CD4-positive, alpha-beta T cell treated with Interleukin-17A for 1 hour (primary cell): ENCODE results near the gene PAX7.

Experiments
- DNase-seq: peaks from one replicate; pipeline ENCODE4 v3.0.0-alpha.2; 2020

PAX7 gene

DNA sequence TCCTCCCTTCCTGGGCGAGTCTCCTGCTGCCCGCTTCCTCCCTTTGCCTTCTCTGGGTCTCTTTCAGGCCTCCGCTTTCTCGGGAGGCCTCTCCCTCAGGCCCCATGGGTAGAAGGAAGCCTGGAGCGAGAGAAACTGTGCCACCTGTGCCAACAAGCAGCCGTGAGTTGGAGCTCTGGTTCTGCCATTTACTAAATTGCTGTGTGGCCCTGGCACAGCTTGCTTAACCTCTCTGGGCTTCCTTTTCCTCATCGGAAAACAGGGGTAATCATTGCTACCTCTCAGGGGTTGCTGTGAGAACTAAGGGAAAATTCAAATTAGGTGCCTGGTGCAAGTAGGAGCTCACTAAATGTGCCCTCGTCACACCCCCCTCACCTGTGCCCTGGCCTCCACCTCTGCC lies 80.4 kb downstream of the PAX7 start:
- no peak for DNase-seq

DNA sequence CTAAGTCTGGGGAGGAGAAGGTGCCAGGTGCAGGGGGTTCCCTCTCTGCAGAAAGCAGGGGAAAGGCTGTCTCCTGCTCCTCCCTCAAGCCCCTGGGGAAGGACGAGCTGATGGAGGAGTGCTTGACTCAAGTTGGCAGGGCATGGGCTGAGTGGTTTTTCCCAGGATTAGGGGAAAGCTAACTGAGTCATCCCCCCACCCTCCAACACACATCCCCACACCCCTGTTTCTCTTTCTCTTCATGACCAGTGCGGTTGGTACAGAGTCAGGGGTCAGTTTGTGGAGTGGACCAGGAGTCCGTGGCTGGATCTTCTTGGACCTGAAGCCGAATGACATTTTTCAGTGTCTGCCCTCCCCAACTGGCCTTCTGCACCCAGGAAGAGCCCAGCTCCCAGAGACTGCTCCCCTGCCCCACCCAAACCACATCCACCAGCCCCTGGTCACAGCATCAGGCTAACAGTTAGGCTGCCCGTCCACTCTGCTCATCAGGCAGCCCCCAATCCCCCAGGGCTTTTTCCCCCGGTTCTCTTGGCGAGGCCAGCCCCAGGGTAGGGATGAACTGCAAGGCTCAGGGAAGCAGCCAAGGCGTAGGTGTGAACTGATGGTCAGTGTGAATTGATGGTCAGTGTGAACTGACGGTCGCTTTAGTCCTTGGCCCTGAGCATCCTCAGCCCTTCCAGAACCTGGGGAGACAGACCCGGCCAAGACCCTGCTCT lies 81.0 kb downstream of the PAX7 start:
- no peak for DNase-seq

DNA sequence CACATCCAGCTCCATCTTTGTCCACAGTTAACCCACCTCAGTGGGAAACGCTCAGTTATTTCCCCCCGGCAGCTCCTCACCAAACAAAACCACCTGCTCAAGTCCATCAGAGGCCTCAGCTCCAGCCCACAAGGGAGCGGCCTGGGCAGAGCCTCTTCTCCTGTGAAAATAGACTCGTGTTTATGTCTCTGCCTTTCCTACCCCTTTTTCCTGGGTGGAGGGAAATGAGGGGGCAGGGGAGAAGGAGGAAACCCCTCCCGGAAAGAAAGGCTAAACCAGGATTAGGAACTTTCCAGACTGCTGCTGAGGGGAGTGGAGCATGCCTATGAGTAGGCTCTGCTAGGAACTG lies 81.6 kb downstream of the PAX7 start:
- DNase-seq, result no peak

DNA sequence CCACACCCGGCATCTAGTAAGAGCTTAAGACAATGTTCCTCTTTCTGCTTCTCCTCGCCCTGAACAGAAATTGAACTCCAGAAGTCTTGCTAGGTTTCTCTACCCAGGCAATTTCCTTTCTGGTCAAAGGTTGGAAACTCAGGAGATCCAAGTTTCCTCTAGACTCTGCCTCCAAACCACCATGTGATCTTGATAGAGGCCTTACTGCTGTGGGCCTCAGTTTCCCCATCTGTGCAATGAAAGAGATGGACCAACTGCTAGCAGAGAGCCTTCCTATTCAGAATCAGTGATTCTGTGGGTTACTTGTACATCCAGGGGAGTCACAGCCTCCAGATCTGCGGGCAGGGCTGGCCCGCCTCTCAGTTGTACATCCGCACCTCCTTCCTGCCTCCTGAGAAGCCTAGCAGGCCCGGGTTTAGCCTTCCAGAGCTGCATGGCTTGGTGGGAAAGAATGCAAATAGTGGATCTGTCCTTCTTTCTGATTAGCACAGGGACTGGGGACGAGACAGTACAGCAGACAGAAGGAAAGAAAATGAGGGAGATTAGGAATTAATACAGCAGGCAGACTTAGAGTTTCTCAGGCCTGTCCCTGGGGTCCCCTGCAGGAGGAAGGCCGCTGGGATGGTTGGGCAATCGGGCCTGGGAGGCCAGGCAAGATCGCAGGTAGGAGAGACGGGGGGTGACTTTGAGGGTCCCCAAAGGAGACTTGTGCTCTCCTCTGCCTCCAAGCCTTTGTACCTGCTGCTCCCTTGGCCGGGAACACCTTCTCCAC lies 83.9 kb downstream of the PAX7 start:
- DNase-seq, result no peak

DNA sequence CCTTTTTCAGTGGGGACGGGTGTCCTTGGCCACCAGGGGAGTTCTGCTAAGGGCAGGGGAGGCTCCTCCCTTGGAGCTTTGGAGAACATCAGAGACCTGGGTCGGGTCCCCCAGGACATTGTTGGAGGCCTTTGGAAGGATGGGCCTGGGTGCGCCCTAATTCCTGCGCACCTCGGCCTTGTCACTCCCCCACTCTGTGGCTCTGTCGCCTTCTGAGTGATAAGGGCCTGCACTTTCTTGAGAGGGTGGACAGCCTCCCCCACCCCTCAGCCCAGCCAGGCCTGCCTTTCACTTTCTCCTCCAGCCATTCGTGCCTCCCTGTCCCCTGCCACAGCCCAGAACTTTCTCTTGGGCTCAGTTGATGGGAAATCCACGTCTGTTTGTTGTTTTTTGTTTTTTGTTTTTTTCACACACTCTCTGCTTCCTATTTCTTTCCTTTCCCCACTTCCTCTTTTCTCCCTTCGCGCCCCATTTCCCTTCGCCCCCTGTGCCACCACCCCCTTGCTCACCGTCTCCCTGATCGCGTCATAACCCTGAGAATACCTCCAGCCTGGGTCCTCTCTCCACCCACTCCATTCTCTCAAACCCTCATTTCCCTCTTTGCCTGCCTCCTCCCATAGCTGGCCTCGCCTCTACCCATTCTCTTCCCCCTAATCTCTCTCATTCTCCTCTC lies 85.6 kb downstream of the PAX7 start:
- no peak for DNase-seq

DNA sequence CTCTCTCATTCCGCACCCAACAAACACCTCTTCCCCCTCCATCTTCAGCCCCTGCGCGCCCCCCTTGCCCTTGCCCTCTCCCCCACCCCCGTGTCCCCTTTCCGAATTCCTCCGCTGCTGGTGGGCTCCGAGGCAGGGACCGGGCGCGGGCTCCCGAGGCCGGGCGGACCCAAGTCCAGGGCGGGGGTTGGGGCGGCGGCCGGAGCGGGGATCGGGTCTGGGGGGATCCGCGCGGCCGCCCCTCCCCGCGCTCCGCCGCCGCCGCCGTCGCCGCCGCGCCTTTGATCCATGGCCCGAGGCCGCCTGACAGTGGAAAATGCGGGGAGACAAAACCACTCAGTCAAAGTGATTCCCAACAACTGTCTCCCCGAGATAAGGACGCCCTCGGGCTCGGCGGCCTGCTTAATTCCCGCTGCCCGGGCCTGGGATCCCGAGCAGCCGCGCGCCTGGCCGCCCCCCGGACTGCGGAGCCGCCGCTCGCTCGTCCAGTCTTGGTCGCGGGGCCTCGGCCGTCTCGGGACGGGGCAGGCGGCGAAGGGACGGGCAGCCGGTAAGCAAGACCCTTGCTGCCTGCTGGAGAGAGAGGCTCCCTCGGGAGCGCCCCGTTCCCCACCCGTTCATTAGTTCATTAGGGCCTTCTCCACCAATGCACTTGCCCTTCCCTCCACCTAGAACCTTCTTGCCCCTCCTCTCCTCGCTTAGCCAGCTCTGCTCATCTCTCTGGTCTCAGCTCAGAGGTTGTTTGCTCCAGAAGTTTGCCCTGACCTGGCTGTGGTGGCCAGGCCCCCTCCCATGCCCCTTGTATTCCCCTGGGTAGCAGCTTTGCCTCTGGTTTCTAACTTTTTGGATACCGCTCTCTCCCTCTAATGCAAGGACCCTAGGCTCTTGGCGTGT lies 86.4 kb downstream of the PAX7 start:
- no peak for DNase-seq

DNA sequence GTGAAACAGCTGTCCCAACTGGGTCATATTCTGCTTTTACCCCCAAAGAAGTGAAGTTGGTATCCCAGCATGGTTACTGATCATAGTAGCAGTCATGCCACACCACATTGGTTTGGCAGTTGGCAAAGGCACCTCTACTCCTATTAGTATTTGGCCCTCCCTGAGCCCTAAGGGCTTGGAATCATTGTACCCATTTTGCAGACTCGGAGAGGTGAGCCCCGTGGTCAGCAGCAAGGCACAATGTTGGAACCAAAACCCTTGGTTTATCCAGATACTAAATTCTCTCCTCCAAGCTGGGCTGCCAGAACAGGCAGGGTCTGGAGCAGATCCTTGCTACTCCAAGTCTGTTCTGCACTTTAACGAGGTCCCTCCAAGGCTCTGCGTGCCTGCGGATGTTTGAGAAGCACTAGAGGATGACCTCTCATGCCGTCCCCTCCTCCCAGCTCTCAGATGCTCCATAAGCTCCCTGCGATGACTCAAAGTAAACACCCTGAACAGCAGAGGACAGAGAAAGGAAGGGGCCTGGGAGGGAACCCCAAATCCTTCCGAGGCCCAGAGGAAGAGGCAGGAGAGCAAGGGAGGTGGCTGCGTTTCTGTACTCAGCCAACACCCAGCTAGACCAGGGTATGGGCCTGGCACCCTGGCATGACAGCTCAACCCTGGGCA lies 89.3 kb downstream of the PAX7 start:
- no peak for DNase-seq

DNA sequence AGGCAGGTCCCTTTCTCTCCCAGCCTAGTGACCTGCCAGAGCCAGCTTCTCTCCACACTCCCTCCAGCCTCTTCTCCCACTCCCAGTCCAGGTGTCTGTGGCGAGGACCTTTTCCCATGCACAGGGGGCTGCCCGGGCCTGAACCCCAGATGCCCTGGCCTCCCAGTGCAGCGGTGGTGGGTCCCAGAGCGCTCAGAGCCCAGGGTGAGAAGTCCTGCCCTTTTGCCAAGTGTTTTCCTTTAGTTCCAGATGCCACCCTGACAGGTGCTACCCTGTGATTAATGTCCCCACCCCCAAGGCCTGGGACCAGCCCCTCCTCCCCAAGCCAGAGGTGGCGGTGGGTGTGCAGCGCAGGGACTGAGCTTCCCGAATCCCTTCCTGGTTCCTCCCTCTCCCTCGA lies 90.4 kb downstream of the PAX7 start:
- no peak for DNase-seq

DNA sequence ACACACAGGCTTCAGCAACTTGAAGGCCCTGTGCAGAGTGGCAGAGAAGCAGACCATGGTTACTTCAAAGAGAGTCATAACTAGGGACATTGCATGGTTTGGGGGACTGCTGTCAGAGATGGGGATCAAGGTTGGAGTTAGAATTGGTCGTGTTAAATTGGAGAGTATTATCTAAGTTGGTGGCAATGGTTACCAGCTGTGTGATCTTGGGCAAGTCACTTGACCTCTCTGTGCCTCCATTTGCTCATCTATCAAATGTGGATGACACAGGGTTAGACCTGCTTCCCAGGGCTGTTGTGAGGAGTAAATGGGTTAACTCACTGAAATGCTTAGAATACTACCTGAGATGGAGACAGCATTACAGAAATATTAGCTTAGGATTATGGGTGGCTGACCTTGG lies 91.1 kb downstream of the PAX7 start:
- no peak for DNase-seq

DNA sequence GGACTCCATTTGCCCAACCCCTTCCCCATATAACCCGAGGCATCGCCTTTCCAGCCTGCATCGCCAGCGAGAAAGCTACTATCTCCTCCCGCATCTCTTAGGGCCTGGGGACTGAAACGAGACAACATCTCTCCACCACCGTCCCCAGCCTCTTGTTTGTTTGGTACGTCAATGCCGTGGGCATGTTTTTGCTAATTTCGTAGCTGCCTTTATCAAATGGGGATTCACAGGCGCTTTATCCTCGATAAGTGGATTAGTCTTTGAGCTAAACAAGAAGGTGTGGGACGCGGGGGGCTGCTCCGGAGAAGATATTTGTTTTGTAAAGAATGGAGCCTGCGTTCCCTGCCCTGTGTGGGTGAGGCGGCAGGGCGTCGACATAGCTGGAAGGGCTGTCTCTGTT lies 91.6 kb downstream of the PAX7 start:
- no peak for DNase-seq

DNA sequence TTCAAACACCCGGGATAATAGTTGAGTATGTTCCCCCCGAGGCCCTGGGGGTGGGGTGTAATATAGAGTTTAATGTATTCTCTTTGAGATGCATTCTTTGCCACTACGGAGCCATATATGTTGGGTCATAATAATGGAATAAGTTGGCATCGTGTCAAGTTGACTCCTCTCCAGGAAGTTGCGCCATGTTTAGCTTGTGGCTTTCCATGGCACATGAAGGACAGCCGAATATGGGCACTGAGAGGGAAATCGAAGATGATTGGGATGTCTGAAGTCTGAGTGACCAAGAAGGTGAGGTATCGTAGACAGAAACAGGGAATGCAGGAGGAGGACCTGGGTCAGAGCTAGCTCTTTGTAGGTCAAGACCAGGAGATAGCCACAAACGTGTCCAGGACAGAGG lies 92.6 kb downstream of the PAX7 start:
- no peak for DNase-seq

DNA sequence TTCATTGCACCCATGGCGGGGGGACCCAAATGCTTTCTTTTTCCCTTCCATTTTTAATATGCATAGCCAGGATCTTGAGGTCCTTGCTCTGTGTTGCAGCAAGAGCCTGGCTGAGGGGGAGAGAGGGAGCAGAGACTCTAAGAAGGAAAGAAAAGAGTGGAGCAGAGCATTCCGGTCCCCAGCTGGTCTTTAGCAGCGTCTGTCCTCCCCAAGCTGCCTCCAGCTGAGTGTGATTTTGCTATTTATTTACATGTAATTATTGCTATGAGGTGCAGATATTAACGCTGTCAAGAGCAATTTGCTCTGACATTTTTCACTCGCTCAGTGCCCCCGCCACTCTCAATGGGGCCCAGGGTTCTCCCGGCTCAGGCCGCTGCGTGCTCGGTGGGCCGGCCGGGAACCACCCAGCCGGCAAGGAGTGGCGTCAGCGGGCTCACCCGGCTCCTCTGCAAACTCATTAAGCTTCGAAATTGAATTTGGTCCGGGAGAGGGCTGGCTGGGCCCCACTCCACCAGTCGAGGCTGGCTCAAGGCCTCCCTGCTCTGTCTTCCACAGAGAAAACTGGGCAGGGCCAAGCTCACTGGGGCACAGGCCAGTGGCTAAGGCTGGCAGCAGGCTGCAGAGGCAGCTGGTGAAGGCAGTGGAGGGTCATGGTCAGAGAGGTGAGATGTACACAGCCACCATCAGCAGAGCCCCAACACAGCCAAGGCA lies 93.2 kb downstream of the PAX7 start:
- DNase-seq, result no peak

DNA sequence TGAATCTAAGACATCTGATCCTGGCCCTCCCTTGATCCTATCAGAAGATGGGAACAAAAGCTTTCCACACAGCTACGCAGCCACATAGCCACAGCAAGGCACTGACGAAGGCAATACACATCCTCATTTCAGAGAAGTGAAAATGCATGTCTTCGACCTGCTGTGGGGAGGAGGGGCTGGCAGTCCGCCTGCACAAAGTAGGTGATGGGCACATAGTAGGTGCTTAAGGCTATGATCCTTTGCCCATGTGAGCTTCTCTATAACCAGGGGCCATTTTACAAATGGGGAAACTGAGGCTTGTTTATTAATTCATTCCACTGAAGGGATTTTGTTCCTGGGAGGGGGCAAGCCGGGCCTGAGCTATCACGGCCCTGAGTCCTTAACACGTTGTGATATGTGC lies 94.2 kb downstream of the PAX7 start:
- DNase-seq, result no peak

DNA sequence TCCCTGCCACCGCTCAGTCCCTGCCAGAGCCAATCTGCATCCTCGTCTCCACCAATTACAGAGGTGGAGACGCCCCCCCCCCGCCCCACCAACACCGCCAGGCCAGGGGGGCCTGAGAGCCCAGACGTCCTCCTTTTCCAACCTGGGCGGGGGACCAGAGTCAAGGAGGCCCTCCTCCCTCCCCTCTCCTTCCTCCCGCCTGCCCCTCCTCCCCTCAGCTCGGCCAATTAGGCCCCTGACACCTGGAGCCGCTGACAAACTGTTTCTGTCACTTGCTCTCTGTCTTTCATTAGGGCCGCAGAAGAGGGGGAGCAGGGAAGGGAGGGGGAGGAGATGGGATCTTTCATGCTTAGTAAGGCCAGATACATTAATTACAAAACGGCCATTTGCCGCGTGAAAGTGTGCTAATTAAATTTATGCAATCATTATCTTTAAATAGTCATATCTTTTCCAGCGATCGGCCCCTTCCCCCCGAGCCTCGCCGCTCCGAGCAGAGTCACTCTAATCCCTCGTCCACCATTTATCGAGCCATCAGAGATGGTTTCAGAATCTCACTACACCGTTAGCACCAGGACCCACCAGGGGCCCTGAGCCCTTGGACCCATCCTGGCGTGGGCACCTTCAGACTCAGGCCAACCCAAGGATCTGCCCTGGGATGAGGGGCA lies 94.7 kb downstream of the PAX7 start:
- DNase-seq, result no peak

DNA sequence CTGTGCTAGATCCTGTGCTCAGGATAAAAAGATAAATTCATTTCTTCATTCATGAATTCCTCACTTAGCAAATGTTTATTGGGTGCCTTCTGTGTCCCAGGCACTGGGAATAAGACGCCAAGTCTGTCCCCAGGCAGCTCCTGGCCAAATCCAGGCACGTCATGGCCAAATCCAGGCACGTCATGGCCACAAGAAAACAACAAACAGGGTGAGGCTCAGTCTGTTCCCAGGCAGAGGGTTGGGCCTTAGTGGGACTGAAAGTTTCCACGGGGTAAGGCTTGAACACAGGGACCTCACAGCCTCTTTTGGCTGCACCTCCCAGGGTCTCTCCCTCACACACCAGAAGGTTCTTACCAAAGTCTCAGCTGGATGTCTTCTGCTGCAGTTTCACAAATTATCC lies 95.7 kb downstream of the PAX7 start:
- DNase-seq, result no peak

DNA sequence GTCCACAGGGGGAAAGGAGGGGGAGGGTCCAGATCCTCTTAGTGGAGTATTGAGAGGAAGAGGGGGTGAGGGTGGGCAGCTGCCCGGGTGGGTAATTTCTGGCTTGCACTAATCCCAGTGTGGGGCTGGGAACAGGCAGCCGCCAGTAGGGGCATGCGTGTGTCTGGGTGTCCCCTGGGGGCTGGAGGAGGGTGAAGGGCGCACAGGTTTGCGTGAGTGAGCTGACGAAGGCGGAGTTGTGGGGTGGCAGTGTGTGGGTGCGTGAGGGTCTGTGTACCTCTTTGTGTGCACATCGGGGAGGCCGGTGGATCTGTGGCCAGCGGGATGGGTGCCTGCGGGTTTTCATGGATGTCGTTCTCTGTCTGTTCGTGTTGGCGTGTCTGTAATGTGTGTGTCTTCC lies 97.3 kb downstream of the PAX7 start:
- DNase-seq, result no peak

DNA sequence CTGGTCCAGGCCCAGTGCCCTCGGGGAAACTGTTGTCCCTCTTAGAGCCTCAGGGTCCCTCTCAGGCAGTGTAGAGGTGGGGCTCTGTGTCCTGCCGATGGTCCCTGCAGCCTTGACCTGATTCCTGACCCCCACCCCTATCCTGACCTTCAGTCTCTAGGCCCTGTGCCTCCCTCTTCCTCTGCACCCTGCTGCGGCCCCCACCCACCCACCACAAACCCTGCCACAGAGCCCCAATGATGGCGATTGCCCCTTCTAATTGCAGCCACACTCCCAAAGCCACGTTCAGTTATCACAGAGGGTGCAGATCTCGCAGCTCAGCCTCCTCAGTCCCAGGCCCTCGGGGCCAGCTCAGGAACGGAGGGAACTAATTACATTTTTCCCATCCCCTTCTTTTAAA lies 99.7 kb downstream of the PAX7 start:
- no peak for DNase-seq

DNA sequence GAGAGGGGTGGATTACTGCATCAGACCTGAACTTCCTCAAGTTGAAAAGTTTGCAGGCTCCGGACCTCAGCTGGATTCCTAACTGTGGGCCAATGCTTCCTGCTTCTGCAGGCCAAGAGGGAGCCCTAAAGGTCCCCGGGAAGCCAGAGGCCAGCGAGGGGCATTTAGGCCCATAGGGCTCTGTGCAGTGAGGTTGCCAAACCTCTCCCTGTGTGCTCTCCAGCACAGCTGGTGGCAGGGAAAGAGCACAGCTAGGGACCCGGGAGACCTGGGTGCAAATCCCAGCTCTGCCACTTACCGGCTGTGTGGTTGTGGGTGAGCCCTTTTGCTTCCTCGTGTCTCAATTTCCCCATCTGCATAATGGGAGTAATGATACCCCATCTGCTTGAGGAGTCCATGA lies 100.5 kb downstream of the PAX7 start:
- DNase-seq, result no peak

DNA sequence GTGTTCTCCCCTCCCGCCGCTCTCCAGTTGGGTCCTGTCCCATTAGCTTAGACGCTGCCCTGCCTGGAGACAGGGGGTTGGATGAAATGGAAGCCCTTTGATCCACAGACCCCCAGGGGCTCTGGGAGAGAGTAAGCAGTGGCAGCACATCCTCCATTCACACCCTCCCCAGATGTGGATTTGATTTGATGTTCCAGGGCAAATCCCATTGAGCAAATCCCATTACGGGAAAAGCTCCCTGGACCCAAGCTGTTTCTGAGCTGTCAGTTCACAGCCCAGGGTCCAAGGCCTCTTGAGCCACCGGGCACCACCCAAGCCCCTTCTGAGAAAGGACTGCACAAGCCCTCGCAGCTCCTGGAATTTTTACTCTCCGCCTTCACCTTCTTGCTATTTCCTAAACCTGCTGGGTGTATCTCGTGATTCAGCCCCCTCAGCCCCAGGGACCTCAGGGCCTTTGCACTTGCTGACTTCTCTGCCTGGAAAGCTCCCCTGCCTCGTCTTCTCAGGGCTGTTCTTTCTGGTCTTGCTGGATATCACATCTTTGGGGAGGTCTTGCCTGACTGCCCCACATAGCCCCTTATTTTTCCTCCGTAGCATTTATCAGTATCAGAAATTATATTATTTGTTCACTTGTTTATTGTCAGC lies 101.1 kb downstream of the PAX7 start:
- no peak for DNase-seq

DNA sequence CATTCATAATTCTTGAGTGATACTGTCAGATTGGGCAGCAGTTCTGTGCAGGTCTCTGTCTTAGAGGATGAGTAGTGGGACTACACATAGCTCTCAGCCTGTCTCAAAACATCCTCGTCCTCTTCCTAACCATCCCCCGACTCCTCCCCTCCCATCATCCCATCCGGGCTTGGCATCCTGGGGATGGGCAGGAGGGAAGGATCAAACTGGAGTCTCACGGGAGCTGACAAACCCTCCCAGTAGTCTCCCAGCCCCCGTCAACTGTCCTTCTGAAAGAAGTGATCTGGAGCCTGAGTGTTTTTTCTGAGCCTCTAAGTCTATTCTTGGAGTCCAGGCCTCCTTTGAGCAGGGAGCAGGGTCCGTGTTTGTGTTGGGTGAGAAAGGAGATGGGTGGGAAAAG lies 102.0 kb downstream of the PAX7 start:
- DNase-seq, result no peak

DNA sequence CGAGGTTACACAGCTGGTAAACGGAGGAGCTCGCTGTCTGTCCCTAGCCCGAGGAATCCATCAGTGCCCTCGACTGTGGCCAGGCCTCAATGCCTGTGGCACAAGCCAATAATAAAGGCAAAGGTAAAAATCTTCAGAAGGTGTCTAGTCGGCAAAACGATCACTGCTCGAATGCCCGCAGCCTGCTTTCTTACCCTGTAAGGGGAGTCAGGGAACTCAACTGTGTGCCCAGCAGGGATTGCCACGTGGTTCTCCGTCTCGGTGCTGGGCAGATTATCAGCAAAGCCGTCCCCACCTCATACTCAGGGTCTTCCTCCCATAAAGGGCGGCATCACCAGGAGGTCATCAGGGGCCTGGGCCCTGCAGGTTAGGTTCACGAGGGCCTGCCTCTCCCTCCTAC lies 103.4 kb downstream of the PAX7 start:
- DNase-seq, result no peak
